DMS153 (cell line): ENCODE results near the gene OR2AE1.

Source experiments
- DNase-seq: peaks from one replicate; lab custom pipeline; 2025; lab: John Stamatoyannopoulos, UW

OR2AE1 gene

DNA sequence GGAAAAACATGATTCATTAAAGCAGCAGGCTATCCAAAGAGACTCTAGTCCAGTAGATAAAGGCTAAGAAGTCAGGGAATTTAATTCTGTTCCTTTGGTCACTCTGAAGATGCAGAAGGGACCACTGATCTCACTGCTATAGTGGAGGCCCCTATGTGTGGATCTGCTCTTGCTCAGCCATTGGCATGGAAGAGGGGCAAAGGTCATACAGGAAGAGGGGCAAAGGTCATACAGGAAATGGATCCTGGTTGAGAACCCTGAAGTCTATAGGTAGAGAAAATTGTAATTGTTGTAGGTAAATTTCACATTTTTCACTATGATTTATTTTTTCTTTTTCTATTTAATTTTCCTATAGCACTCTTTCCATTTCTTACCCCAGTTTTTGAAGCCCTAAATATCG, 21.6 kb downstream of the OR2AE1 start:
- DNase-seq = no peak

DNA sequence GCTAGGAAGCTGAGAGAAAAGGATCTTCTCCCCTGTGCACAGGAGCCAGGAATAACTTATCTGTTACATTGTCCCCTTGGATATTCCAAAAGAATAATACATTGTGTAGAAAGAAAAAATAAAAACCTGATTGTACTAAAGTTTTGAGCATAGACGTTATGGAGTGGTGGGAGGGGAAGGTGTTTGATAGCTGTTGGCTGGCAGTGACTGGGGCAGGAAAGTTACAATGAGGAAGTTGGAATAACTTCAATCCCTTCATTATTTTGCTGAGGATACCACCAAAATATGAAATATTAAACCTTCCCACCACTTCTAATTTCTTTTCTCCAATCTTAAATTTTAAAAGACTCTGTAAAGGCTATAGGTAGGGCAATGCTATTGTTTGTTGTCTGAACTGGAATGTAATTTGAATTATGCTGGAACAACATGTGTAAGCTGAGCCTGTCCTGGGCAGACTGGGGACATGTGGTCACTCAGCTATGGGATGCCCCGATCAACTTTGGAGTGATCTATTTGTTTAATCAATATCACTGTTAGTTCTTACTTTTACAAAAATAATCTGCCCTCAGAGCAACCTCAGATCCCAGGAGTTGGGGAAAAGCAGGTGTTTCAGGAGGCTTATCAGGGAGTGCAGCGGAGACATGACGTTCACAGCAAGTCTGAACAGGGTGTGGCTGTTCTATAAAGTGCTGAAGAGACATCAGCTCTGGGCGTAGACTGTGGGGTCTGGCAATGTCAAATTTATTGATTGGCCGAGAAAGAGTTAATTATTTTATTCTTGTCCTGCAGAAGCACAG, 28.2 kb downstream of the OR2AE1 start:
- DNase-seq = no peak

DNA sequence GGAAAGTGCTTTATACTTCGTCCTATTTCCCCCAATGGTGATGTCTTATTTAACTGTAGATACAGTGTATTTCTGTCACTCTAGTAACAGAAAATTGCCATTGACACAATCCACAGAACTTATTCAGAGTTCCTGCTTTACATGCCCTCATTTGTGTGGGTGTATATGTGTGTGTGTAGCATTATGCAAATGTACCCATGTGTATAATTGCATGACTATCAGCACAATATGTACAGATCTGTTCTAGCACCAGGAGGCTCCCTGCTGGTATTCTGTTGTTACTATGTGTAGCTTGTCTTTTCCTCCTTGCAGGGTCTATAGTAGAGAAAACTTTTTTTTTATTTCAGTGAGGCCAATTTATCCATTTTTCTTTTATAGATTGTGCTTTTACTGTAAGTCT, 32.5 kb downstream of the OR2AE1 start:
- no peak for DNase-seq

DNA sequence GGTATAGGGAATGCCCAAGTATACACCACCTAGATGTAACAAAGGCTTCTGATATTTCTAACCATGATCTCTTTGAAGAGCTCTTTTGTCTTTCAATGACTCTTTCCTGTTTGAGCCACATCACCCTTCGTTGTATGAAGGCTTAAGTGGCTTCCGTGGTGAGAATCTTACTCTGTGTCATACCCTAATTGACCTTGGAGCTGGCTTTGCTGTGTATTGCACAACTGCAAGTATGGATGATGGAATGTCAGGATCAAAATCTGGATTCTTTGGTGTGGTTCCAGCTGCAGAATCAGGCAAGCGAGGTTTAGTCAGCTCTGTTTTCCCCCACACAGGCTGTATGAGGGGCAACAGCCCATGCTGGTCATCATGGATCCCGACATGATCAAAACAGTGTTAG, 33.0 kb downstream of the OR2AE1 start:
- no peak for DNase-seq

DNA sequence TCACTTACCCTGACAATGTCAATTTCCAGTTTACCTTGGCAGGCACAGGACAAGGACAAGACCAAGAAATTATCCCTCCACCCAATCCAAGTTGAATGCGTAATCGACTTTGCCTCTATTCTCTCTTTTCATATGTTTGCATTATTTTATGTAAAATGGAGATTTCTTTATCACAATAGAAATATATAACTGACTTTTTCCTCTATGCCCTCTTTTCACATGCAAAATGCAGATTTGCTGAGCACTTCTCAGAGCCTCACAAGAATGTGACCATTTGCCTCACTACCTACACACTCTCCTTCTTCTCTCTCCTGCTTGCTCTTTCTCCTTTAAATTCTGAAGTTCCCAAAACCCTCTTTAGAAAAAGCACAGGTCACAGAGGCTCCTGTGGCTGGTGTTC, 33.9 kb downstream of the OR2AE1 start:
- DNase-seq = no peak

DNA sequence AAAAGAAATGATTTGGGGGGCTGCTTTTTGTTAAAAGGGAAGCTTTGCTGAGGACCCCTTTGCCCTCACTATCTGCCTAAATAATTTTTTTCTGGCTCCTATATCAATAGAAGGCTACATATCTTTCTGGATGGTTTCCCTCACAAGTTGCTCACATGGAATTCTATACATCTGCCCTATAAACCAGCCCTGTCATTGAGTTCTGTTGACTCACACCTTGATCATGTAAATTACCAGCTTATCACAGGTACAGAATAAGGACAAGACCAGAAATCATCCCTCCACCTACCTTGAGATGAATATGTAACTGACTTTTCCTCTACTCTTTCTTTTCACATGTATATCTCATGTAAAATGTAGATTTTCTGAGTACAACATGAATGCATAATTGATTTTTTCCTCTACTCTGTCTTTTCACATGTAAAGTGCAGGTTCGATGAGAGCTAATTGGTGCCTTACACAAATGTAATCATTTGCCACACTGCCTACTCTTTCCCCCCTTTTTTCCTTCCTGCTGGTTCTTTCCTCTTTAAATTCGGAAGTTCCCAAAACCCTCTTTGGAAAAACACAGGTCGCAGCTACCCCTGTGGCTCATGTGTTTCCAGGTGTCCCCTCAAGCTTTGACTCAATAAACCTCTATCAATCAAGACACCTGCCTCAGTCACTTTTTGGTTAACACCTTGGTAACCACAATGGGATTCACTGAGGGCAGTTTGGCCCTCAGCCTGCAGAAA, 36.5 kb downstream of the OR2AE1 start:
- peak; percentile 7 for DNase-seq

DNA sequence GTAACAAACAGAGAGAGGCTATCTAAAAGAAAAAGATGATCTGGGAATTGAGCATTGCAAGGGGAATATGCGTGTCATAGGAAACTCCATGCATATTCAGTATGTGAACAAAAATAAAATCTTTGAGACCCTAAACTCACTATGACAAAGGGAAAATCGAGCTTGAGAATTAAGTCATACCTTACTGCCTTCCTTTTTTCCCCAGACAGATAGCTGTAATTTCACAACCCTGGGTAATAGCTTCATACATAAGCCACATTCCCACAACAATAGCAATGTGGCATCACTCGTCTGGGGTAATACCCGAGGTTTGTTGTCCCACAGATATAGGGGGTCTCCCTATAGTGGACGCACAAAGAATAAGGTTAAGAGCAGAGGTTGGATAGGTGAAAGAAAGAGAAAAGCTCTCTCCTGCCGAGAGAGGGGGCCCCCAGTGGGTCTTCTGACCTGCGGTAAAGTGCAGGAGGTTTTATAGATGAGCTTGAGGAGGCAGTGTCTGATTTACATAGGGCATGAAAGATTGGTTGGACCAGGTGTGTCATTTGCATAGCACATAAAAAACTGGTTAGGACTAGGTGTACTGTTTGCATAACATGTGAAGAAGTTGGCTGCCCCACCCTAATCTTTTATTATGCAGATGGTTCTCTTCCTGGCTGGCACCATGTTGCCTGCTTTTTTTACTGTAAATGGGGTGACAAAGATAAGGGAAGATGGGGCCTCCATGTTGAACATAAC, 37.4 kb downstream of the OR2AE1 start:
- peak; percentile 78 for DNase-seq

DNA sequence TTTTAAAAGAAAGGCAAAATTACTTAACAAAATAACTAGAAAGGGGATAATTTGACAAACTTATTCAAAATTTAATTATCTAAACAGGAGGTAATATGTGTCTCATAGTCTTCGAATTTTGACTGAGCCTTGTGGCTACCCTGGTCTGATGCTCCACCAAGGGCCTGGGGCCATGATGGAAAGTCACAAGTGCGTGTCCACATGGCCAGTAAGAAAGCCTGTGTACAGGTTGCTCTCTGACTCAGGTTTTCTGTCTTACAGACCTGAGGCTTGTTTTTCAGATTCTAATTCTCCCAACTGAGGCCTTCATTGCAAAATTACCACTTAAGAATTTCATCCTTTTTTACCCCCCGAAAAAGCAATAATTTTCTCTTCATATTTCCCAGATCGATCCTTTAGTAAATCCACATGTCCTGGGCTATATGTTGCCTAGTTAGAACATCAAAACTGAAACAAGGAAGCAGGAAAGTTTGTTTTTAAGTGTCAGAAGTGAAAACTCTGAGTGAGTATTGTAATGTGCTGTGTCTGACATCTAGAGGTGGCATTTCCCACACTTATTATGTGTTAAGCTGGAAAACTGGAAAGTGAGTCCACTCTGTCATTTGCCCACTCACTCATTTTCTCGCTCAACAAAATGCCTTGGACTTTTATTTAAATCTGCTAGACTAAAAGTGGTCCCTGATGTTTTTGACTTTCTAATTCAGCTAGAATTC, 39.0 kb downstream of the OR2AE1 start:
- DNase-seq = no peak

DNA sequence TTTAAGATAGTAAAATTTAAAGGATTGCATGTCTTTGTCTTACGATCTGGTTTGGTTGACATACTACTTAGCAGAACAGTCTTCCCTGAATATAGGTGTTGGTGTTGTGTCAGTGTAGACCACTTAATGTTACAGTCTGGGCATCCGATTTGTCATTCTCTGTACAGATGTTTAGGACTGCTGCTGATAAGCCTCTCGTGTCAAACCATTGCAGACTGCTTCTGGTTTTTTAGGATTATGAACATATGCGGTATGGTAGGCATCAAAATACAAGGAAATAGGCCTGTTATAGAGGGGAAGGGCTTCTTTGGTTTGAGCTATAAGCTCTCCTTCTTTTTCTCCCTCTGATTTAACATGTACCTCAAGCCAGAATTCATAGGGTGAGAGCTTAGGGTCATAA, 41.6 kb downstream of the OR2AE1 start:
- no peak for DNase-seq

DNA sequence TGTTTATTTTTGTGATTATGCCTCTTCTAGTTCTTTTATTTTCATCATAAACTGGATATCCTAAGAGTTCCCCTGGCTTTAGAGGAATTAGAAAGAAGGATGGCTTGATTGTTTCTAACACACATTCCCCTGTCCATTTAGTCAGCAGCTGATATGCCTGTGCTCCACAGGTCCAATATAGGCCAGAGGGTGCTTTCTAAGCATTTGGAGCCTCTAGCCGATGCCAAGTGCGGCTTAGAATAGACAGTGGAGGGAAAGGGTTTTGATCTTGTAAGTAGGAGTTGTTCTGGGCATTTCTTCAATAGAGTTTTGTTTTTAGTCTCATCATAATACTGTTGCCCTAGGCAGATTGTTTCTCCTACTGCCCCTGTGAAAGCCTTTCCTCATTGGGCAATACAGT, 42.5 kb downstream of the OR2AE1 start:
- DNase-seq = no peak

DNA sequence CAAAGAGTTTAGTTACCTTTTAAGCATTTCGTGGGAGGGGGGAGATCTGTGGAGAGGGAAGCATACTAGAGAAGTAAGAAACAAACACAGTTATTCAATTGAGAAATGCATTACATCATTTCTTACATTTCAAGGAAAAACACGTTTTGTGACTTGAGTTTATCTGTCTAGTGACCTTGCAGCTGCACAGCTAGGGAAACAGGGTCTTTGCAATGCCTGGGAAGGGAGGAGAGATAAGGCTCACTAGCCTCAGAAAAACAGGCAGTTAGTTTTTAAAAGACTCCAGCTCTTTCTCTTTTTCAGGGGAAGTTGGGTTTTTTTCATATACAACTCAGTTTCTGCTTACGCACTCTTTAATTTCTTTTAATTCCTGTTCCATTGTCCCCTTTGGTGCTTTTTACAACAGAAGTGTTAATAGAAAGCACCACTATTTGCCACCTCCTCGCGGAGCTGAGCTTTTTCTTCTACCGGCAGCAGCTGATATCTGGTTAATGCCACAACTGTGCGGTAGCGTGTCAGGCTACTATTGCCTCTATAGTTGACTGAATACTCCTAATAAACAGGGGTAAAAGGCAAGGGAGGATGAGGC, 43.5 kb downstream of the OR2AE1 start:
- DNase-seq = no peak

DNA sequence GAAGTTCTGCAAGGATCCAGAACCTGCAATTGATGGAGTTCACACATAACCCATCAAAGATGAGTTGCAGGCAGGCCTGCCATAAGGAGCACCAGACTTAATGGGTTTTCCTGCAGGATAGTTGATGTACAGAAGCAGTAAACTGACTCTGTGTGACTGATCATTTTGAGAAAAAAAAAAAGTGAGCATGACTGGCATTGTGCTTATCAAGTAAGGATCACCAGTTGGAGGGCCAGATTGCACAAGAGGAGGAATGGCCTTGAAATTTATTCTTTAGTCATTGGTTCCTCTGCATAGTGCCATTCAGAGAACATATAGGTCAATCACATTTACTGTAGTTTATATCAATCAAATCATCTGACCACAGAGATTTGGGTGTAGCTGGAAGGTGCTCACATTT, 45.2 kb downstream of the OR2AE1 start:
- DNase-seq = no peak

DNA sequence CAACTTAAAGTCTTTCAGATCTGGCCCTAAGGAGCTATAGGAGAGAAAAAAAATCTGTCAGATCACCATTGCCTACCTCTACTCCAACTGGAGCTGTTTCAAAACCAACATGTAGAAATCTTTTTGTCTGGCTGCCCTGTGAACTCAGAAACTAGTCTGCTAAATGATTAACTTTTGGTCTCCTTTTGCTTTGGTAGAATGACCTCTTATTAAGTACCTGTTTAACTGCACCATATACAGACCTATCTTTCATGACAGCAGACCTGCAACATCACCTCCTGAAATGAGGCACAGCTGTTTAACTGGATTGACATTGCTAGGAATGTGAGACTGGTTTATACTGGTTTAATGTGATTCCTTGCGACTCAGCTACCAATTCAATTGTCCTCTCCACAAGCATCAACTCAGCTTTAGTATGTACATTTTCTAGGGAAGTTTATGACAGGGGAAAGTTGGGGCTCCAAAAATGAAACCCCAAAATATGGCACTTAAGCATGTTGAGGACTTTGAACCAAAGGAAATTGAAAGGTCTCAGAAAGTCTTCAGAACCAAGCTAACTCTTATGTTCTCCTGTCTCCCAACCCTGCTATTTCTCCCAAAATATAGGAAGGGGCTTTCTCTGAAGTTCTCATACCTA, 47.2 kb downstream of the OR2AE1 start:
- no peak for DNase-seq

DNA sequence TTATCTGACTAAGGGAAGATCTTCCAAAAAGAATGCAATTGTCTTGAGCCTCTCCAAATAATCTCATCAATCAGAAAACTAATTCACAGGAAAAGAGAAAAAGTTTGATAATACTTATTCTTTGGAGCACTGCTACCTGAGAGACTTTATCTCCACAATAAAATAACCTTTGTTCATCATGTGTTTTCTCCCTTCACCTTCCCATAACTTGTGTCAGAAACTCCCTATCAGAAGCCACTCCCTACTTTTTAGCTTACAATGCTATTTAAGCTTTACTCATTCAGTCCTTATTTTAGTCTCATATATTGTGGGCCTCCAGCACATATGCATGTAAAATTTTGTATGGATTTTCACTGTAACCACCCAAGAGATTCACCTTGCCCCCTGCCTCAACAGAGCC, 48.0 kb downstream of the OR2AE1 start:
- DNase-seq = no peak

DNA sequence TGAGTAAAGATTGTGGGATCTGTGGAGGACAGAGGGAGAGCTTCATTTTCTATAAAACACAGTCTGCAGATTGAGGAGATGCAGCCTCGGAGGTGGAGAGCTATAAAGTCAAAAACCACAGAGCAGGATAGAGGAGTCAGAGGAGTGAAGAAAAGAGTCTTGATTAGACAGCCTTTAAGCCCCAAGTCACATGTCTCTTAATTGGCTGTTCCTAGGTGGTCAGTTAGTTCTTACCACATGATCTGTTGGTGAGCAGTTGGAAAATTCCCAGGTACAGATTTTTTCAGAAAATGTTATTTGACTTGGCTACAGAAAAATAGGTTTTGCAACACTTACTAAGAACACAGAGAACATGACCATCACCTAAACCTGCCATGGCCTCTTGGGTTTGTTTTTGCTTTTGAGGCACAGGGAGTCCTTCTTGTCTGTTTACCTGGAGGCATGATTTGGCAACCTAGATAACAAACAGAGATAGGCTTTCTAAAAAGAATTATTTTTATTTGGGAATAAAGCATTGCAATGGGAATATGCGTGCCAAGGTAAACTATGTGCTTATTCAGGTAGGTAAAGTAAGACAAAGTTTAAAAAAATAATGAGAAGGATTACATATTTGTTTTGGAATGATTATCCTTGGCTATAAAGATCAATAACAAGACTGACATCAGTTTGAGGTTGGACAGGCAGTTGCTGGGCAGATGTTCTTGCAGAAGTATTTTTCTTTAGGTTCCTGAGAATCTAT, 49.6 kb downstream of the OR2AE1 start:
- DNase-seq = no peak
